ENCODE measurements around the gene PLCD1. TPM values are rescaled to one million over a fixed set of nuclear protein-coding genes. Genes with fewer than 3 reads are reported as not detected.

The PLCD1 gene
- total and polyA plus RNA-seq, 2 of the 8 experiments (the other 6 are each of a cell fraction or from before 2014, with no cell fraction given), result 15.3 to 19.2 TPM

DNA sequence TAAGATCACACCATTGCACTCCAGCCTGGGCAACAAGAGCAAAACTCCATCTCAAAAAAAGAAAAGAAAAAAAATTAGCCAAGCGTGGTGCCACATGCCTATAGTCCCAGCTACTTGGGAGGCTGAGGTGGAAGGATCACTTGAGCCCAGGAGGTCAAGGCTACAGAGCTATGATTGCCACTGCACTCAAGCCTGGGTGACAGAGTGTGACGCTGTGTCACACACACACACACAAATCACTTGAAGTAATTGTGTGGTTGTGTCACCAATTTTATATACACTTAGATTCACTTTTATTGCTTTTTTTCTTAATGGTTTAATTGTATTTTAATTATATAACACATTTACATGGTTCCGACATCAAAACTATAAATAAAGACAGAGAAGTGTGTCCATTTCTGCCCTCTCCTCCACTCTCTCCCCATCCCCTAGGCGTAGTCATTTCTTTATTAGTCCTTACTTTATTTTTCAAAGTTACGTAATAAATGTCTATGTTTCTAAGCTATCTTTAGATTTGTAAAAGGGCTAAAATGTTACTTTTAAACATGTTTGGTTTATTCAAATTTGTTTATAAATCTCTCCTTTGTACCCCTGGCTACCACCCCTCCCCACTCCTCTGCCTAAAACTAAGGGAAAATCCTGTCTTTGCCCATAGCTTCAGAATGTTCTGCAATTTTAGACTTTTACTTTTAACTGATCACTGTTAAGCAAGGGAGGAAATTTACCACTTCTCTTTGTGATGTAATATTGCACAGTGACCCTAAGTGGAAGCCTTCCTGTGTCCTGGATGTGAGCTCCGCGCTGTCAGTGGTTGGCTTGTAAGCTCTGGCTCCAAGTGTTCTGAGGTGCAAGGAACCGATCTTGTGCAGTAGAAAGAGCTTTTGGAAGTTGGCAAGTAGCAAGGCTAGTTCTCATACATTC, 49.6 kb downstream of the PLCD1 start (continued):
- TF ChIP-seq RAD21 (IDR thresholded peaks at IDR 0.05 in 1 of 2, conservative IDR thresholded peaks at IDR 0.05 in 1 of 2; ENCODE audit: low read depth in 2 of 2, low read length in 2 of 2) (no peak), KDM4A (IDR thresholded peaks at IDR 0.05; ENCODE audit: low read depth, low read length, severe bottlenecking) (no peak), RFX5 (IDR thresholded peaks at IDR 0.05; ENCODE audit: borderline replicate concordance, low read depth, low read length) (no peak)
